Measurements from ENCODE around the gene TAGLN.
"Not testable (repeated sequence)": the region's sequence is repeated elsewhere in the genome, so short reads cannot be mapped to it uniquely, and the experiment has no call there.

The TAGLN gene

DNA sequence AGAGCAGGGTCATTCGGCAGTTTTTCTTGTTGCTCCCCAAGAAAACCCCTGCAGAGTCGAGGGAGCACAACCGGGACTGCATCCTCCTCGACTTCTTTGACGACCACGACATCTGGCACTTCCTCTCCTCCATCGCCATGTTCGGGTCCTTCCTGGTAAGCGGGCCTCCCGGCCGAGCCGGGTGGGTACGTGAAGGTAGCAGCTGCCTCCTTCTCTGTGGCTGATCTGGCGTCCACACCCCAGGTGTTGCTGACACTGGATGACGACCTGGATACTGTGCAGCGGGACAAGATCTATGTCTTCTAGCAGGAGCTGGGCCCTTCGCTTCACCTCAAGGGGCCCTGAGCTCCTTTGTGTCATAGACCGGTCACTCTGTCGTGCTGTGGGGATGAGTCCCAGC, 3.4 kb upstream of the TAGLN start:
- no peak for DNase-seq

DNA sequence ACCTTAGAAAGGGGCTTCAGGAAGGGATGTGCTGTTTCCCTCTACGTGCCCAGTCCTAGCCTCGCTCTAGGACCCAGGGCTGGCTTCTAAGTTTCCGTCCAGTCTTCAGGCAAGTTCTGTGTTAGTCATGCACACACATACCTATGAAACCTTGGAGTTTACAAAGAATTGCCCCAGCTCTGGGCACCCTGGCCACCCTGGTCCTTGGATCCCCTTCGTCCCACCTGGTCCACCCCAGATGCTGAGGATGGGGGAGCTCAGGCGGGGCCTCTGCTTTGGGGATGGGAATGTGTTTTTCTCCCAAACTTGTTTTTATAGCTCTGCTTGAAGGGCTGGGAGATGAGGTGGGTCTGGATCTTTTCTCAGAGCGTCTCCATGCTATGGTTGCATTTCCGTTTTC, 2.2 kb upstream of the TAGLN start:
- no peak for DNase-seq

DNA sequence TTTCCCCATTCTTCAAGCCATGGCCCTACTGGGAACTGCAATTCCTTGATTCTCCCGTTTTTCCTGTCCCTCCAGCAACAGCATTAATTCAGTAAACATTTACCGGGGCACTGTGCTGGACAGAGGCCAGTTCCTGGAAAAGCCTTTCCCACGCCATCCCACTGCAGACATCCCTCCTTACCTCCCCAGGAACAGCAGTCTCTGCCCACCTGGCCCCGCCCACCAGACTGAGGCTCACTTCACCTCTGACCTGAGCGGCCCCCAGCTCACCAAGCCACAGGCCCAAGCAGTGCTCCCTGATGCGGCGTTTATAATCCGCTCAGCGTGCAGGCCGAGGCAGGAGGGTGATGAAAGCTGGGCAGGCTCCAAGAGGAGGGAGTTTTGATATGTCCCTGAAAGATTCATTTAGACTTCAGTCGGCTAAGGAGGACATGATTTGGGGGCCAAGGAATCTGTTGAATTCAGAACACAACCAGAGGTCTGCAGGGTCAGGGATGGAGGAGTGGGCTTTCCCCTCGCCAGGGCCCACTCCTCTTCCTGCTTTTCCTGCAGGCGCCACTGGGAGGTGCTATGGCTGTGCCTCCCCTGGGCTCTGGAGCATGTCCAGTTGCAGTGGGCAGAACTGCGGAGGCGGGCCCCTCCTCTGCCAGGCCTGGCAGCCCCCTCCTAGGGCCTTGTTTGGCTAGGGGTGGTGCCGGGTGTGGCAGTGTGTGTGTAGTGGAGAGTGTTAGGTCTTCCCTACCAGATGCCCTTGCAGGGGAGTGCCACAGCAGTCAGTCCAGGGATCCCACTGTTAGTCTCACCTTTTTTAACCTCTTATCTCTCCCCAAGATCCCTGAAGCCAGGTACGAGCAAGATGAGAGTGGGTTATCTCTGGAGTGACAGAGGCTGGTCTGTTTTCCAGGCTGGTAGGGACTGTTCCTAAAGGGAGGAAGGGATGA, 1.4 kb upstream of the TAGLN start:
- DNase-seq, result no peak

DNA sequence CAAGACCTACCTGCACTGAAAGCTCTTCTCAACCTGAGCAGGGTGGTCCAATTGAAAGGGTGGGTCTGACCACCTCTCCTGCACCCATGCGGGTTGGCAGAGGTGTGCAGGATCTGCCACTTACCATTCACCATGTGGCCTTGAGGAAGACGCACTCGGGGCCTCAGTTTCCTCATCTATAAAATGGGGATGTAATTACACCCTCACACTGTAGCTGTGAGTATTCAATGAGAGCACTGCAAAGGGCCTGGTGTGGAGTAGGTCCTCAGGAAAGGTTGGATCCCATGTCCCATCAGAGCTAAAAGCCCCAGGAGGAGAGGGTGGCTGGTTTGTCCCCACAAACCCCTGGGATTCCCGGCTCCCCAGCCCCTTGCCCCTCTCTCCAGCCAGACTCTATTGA, 557 bp upstream of the TAGLN start:
- DNase-seq, result no peak

DNA sequence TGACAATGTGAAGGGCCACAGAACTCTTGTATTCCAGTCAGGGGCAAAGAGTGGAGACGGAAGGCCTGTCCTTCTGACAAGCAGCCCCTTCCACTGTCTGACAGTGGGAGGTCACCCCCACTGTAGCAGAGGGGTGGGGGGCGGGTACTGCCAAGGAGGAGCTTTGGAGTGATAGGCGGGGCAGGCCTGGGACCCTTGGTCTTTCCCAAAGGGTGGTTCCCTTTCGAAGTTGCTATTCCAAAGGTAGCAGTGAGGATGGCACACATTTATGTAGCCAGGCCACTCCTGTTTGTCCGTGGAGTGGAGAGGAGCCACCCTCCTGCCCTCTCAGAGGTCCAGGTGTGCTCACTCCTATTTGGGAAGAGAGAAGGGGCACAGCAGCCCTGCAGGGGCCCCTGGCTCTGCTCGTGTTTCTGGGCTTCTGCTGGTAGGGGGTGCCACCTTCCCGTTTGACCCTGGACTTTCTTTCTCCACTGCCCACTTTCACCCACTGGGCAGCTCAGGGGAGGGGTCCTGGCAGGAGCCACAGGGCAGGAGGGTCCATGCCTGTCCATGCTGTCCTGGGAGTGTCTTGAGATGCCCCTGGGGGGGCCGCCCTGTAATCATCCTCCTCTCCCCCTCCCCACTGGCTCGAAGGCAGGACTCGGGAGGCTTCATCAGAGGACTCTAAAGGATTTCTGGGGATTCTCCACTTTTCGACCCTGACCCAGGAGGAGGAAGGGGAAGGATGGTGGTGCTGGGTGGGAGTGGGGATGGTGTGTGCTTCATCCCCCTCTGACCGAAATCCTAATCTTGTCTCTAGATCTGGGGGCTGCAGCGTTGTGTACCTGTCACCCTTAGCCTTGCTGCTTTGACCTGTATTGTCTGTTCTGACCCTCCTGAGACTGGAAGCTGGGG, 994 bp downstream of the TAGLN start:
- DNase-seq, result no peak

DNA sequence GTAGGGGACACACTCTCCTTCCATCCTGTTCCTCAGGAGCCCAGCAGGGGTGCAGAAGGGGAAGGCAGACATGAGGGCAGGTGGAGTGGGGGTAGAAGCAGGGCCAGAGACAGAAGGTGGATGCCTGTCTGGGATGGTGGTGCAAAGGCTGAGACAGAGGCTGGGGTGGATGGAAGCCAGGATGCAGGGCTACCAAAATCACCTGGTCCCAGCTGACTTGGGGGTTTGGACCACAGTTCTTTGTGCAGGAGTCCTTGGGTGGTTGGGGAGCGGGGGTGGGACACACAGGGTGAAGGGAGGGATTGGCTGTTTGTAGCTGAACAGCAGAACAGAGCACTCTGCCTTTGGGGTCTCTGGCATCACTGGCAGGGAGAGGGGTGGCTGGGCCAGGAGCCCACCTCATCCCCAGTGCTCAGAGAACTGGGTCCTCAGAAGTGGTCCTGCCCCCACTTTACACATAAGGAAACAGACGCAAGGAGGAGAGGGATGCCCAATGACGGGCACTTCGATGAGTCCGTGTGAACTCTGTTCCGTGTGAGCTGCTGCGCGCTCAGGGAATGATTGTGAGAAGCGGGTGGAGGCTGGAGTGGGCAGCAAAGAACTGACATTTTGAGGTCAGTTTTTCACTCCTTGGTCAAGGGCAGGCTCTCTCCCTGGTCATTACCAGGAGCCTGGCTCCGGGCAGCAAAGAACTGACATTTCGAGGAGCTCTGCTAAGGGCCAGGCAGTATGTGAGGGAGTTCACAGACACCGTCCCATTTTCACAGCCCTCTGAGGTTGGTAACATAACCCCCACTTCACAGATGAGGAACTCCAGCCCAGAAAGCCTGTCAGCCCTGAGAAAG, 1.9 kb downstream of the TAGLN start:
- DNase-seq, result no peak

DNA sequence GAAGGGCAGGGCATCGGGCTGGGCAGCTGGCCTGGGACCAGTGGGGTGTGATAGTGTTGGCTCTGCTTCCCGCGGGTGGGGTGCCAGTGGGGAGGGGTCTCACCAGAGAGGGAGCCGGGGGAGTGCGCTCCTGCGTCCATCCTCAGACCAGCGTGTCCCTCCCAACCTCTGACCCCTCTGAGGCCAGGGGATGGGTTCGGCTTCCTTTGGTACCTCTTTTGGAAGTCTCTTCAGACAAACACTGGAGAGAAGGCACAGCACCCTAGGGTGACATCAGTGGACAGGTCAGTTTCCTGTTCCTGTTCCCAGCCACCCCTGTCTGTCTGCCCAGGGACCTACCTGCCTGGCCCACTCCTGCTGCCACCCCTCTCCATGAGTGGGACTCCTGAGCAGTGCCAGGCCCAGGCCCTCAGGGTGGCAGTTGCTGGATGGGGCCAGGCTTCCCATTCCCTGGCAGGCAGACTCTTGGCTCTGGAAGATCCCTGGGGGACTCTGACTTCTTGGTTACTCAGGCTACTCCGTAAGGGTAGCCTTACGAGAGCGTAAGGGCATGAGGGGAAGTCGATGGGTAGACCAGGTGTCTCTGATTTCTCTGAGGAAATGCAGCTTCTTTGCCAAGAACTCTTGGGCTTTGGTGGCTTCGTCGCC, 2.6 kb downstream of the TAGLN start:
- DNase-seq, result no peak

DNA sequence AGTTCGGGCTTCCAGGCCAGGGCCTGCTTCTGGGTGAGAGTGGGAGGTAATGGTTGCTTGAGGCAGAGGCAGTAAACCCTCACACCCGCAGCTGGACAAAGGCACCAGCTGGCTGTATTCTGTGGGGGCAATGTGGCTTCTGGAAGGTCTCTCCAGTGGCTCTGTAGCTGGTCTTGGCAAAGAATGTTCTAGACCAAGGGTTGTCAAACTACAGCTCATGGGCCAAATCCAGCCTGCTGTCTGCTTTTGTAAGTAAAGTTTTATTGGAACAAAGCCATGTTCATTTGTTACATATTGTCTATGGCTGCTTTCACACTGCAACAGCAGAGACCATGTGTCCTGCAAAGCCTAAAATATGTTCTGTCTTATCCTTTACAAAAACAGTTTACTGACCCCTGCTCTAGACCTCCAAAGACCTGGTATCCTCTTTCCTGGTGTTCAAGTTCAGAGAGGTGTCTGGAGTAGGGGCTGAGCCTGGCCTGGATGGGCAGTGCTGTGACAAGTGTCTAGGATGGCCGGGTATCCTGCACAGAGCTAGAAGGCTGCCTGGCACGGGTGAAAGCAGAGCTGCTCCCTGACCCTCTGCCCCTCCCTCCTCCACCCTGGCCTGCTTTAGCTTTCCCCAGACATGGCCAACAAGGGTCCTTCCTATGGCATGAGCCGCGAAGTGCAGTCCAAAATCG, 3.4 kb downstream of the TAGLN start:
- DNase-seq, result no peak

DNA sequence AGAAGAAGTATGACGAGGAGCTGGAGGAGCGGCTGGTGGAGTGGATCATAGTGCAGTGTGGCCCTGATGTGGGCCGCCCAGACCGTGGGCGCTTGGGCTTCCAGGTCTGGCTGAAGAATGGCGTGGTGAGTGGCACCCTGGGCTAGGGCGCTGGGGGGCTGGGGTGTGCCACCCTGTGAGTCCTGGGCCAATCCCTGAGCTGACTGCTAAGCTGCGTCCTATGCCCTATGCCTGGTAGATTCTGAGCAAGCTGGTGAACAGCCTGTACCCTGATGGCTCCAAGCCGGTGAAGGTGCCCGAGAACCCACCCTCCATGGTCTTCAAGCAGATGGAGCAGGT, 3.9 kb downstream of the TAGLN start:
- DNase-seq, result no peak

DNA sequence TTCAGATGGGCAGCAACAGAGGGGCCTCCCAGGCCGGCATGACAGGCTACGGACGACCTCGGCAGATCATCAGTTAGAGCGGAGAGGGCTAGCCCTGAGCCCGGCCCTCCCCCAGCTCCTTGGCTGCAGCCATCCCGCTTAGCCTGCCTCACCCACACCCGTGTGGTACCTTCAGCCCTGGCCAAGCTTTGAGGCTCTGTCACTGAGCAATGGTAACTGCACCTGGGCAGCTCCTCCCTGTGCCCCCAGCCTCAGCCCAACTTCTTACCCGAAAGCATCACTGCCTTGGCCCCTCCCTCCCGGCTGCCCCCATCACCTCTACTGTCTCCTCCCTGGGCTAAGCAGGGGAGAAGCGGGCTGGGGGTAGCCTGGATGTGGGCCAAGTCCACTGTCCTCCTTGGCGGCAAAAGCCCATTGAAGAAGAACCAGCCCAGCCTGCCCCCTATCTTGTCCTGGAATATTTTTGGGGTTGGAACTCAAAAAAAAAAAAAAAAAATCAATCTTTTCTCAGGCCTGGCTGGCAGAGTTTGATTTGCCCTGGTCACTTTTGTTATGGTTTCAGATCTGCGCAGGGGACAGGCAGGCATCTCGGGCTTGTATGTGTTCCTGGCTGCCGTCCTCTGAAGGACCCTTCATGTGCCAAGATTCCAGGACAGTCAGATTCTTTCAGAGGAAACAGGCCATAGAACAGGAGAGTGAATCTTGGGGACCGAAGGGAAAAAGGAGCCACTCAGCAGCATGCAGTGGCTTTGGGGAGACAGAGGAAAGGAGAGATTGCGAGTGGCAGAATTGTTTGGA, 5.3 kb downstream of the TAGLN start:
- DNase-seq, result no peak

DNA sequence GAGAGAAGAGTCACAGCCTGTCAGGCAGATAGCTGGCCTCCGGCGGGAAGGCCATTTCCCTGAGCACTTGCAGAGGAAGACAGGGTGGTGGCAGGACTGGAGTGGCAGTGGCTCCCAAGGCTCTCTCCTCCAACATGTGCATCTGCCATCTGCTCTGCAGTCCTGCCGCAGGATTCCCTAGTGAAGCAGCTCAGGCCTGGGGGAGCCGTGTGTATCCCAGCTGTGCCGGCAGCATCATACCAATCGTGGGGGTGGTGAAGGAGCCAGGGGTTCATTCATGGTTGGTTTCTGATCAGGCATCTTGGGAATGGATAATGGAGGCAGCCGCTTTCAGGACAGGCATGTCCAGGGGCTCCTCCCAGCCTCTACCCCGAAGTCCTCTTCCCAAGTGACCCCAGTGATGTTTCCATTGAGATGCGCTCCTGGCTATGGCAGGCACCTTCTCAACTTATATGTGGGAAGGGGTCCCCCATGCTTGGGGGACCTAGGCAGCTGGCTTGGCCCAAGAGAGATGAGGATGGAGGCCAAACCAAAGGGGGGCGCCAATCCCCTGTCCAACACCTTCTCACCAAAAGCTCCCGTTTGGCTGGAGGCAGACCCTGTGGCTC, 6.1 kb downstream of the TAGLN start:
- no peak for DNase-seq

DNA sequence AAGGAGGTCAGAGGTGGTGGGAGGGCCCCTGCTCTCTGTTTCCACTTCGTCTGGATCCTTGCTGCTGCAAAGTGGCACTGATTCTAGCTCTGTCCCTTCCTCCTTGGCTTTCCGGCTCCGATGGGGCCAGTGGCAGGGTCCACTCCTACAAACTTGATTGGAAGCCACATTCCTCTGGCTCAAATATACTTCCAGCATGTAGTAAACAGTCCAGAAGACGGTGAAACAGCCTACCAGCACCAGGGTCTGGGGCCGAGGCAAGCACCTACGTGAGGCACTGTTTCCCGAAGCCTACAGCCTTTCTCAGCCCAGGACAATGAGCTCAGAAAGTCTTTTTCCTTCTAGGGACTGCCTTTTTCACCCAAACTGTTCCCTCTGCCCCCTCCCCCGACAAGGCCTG, 6.9 kb downstream of the TAGLN start:
- not testable (repeated sequence) for DNase-seq

DNA sequence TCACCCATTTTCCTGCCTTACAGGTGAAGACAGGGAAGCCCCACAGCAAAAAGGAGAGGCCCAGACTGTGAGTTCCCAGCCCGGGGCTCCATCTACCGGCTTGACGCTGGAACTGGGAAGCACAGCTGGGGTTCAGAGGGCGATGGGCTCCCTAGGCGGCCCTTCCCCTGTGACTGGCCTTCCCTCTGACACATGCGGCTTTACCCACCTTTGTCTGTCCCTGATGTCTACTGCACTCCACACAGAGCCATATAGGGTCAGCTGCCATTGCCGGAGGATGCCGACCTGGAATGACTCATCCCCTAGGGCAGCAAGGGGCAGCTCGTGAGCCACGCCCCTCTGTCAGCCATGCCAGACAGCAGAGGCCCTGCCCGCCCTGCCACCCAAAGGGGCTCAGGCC, 7.7 kb downstream of the TAGLN start:
- DNase-seq, result not testable (repeated sequence)

DNA sequence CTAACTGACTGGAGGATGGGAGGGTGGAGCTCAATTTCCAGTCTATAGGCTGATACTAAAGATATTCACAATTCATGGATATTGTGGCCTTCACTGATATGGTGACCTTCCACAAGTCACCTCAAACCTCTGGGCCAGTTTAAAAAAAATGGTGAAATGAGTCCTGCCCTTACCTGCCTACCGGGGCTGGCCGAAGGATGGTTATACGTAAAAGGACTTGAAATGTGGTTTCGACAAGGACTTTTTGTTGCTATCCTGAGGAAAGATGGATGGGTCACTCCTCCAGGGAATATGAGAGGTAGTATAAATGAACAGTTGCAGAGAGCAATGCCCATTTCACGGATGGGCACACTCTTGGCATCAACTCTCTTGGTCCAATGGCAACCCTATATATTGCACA, 8.3 kb downstream of the TAGLN start:
- DNase-seq, result not testable (repeated sequence)

DNA sequence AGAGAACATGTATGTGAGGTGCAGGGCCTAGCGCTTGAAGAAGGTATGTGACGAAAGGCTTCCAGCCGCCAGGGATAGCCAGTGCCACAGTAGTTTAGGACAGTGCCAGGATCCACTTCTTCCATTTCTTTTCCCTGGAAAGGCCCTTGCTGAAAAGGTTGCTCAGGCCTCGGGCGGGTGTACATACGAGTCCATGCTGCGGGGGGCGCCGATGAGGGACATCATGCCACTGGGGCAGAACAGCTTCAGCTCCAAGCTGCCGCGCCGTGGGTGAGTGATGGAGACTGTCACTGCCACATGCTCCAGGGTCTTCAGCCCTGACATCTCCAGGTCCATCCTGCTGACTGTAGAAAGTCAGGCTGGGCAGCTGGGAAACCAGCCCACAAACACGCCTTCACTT, 9.5 kb downstream of the TAGLN start:
- DNase-seq, result not testable (repeated sequence)

DNA sequence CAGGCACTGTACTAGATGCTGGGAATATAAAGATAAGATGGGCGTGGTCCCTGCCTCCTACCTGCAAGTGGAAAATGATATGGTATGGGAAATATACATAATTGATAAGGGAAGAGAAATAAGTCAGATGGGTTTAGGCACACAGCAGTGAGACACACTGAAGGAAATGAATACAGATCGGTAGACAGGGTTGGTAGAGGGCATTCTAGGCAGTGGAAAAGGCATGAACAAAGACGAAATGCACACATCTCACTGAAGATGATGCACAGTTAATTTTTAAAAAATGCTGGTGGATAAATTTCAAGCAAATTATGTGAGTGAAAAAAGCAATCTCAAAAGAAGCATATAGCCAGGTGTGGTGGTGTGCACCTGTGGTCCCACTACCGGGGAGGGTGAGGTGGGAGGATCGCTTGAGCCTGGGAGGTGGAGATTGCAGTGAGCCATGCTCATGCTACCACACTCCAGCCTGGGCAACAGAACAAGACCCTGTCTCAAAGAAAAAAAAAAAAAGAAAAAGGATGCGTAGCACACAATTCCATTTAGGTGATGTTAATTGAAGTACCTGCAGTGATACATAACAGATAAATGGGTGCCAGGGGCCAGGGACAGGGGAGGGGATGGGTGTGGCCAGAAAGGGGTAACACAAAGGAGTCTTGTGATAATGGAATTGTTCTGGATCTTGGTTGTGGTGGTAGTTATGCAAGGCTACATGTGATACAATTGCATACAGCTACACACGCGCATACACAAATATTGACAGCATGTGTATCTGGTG, 10.4 kb downstream of the TAGLN start:
- not testable (repeated sequence) for DNase-seq

DNA sequence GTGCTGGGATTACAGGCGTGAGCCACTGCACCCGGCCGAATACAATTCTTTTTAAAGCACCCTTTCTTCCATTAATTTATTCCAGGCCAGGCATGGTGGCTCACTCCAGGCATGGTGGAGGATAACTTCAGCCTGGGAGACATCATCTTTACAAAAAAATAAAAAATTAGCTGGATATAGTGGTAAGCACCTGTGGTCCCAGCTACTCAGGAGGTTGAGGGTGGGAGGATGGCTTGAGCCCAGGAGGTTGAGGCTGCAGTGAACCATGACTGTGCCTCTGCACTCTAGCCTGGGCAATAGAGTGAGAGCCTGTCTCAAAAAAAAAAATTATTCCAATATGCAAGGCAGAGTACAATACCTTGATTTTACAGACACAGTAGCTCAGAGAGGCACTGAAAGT, 11.4 kb downstream of the TAGLN start:
- no peak for DNase-seq

DNA sequence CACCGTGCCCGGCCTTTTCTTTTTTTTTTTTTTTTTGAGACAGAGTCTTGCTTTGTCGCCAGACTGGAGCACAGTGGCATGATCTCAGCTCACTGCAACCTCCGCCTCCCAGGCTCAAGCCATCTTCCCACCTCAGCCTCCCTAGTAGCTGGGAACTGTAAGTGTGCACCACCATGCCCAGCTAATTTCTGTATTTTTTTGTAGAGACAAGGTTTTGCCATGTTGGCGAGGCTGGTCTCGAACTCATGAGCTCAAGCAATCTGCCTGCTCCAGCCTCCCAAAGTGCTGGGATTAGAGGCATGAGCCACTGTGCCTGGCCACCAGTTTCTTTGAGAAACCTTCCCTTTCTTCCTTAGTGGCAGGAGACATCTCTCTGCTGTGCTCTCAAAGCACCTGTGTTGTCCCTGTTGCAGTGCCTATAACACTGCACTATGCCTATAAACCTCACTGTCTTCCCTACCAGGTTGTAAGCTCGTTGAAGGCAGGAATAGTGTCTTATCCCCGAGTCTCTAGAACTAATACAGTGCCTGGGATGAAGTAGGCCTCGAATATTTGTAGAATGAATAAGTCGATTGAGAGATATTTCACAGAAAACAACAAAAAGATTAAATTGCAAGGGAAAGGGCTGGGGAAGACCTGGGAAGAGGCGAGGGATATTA, 13.7 kb downstream of the TAGLN start:
- DNase-seq, result no peak
